ENCODE results near the gene DMP1.

Gene DMP1

DNA sequence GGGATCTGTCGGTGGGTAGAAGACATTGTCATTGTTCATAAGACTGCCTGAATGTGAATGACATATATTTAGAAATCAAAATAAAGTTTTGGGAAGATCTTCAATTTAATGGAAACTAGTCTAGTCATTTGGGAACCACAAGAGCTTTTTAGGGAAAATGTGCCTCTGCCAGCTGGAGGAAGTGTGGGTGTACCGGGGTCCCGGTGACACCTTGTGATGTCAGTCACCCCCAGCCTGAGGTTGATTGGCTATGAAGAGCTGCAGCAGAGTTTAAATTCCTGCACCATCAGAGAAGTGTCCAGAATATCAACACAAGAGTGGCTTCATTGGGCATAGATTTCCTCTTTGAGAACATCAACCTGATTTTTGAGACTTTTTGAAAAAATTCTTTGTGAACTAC is at the start of gene DMP1:
DMP1 (plus strand) TSS at position 301 of the 400 bp plus-strand sequence. CDS start 6,213 bp downstream, outside the sequence.
- DNase-seq (ENCODE audit: low read depth in 2 of 2) = no peak

GRCh38 chr4:87601361-87601760 is 48.7 kb upstream of the DMP1 start:
- no peak for DNase-seq (ENCODE audit: low read depth in 2 of 2)

GRCh38 chr4:87608229-87608628 is 41.9 kb upstream of the DMP1 start, which contains the start of gene DSPP:
TSS of gene DSPP (plus strand) at chr4:87608529. CDS start at chr4:87610909, 2,380 bp downstream.
- no peak for DNase-seq (ENCODE audit: low read depth in 2 of 2)

DNA sequence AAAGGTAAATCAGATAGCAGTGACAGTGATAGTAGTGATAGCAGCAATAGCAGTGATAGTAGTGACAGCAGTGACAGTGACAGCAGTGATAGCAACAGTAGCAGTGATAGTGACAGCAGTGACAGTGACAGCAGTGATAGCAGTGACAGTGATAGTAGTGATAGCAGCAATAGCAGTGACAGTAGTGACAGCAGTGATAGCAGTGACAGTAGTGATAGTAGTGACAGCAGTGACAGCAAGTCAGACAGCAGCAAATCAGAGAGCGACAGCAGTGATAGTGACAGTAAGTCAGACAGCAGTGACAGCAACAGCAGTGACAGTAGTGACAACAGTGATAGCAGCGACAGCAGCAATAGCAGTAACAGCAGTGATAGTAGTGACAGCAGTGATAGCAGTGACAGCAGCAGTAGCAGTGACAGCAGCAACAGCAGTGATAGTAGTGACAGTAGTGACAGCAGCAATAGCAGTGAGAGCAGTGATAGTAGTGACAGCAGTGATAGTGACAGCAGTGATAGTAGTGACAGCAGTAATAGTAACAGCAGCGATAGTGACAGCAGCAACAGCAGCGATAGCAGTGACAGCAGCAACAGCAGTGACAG is 35.7 kb upstream of the DMP1 start:
- no peak for DNase-seq (ENCODE audit: low read depth in 2 of 2)

DNA sequence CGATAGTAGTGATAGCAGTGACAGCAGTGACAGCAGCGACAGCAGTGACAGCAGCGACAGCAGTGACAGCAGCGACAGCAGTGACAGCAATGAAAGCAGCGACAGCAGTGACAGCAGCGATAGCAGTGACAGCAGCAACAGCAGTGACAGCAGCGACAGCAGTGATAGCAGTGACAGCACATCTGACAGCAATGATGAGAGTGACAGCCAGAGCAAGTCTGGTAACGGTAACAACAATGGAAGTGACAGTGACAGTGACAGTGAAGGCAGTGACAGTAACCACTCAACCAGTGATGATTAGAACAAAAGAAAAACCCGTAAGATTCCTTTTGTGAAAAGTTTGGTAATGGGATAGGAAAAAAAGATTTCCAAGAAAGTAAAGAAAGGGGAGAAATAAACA is 33.8 kb upstream of the DMP1 start:
- DNase-seq (ENCODE audit: low read depth in 2 of 2) = no peak

DNA sequence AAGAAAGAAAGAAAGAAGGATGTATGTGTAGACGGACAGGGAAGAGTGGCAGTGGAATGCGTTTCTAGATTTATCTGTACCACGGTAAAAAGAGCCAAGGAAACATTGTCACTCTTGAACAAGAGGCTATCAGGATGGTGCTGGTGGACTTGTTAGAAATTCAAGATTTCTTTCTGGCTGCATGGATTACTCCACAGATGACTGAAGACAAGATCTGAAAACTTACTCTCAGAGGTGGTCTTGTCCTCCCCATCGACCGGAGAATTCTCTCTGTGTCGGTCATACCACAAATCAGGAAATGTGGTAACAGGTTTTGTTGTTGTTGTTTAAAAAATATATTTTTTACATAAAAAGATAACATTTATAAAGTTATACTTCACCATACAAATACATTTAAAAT is 30.0 kb upstream of the DMP1 start:
- DNase-seq (ENCODE audit: low read depth in 2 of 2) = no peak

DNA sequence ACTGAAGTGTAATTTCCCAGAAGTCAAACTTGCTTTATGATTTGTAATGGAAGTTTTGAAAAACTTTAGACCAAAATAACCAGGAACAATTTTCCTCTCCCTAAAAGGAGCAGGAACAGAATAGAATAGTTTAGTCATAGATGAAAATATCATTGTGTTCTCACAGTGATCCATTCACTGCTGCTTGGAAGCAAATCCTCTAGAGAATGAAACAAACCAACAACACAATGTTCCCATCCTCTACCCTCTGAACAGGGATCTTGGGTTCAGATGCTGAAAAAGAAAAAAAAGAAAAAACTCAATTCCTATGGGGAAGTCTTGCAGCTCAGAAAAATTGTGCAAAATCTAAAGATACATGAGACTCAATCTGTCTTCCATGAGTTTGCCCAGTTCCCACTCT is 29.6 kb upstream of the DMP1 start:
- DNase-seq (ENCODE audit: low read depth in 2 of 2) = no peak

DNA sequence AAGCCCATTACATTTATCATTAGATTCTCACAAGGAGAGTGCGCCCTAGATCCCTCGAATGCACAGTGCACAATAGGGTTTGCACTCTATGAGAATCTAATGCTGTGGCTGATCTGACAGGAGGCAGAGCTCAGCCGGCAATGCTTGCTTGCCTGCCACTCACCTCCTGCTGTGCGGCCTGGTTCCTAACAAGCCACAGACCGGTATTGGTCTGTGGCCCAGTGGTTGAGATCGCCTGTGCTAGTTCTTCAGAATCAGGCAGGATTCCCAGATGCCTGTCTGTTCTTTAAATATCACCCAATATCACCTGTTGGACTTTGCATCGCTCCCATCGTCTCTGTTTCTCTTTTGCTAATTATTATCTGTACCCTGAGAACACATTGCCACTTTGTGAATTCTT is 27.8 kb upstream of the DMP1 start:
- no peak for DNase-seq (ENCODE audit: low read depth in 2 of 2)

GRCh38 chr4:87624698-87625097 is 25.4 kb upstream of the DMP1 start:
- no peak for DNase-seq (ENCODE audit: low read depth in 2 of 2)

- no peak for DNase-seq (ENCODE audit: low read depth in 2 of 2)
Observed at GRCh38 chr4:87631668-87632067, 18.4 kb upstream of the DMP1 start.

DNA sequence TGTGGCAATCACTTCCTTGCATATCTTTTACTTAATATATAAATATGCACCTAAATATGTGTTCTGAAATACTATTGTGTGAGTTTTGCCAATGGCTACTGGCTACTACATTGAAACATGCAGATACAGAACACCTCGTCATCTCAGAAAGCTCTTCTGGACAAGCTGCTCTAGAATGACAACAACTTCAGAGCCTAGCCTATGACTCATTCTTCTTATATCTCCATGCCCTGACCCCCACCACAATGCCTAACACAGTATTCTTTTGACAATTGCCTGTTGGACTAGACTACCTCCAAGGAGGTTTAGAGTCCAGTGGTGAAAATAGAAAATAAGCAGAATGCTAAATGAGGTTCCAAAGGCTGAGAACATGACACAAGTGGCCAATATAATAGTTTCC is 17.6 kb upstream of the DMP1 start:
- DNase-seq (ENCODE audit: low read depth in 2 of 2) = no peak

DNA sequence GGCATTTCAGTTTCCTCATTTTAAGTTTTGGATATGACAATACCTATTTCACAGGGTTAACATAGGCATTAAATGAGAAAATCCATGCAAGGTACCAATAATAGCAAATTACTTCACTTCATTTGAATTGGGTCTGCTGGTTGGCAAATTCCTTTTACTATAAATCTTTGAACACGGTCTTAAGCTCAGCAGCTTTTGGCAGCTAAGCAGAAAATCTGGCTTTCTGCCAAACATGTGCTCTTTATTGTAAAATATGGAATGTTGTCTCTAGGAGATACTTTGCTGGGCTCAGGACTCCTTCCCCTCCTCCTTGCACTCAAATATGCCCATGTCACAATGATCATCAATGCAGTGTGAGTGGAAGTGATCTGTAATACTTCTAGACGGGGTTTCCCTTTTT is 16.8 kb upstream of the DMP1 start:
- no peak for DNase-seq (ENCODE audit: low read depth in 2 of 2)

DNA sequence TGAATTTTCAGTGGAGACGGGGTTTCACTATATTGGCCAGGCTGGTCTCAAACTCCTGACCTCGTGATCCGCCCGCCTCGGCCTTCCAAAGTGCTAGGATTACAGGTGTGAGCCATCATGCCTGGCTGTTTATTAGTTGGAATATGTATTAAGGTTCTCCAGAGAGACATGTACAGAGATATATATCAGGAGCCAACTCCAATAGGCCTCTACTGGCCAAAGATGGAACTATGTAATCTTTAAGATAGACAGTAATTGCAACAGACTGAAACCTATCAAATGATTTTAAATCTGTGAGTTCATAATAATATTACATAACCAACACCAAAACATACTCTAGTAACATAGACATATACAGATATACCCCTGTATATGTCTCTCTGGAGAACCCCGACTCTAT is 5.8 kb upstream of the DMP1 start:
- DNase-seq (ENCODE audit: low read depth in 2 of 2) = no peak

- no peak for DNase-seq (ENCODE audit: low read depth in 2 of 2)
Observed at GRCh38 chr4:87650938-87651337, 858 bp downstream of the DMP1 start.

GRCh38 chr4:87651941-87652340 is 1.9 kb downstream of the DMP1 start:
- no peak for DNase-seq (ENCODE audit: low read depth in 2 of 2)

DNA sequence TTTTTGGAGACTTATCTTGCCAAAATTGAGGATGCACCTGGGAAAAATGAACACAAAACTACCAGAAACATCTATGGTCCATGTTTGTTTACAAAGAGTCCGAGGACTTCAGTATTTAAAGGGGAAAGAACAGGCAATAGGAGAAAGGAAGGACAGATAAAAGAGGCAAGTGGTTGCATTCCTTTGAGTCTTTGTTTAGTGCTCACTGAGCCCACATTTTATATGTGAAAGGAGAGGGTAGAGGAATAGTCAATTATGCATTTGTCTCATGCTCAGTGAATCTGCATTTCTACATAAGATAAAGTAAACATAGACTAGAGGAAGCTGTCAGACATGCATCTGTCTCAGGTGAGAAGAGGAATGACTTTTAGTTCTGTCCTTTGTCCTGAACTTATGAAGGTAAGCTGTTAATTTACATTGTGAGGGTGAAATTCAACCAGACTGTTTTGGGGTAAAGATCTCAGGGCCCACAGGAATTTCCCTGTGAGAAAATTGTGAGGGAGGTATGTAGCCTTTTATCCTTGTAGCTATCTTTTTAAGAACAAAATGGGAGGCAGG is 4.5 kb downstream of the DMP1 start:
- no peak for DNase-seq (ENCODE audit: low read depth in 2 of 2)

- DNase-seq (ENCODE audit: low read depth in 2 of 2) = no peak
Observed at GRCh38 chr4:87657525-87657924, 7.4 kb downstream of the DMP1 start.

DNA sequence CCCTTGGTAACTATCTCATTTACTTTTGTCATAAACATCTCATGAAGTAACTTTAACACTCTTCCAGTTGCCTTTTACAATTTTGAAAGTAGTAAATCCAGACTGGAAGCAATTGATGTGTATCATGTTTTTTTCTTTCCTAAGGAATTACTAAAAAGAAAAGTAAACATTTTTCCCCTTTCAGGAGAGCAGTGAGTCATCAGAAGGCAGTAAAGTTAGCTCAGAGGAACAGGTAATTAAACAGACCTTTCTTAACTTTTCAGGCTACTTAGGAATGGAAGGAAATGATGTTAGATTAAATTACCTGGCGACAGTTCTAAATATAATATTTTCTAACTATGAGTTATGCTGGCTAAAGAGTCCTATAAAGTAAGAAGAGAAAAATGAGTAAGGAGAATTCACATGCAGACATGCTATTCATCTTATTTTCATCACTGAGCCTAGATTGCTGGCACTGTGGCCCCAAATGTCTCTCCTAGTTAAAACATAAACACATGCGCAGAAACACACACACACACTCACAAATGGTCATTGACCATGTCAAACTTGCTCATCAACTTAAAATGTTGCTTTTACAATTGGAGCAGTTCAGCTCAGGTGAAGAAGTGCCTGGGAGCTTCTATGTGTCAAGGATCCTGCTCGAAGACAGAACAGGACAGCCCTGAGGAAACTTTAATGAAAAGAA is 9.3 kb downstream of the DMP1 start:
- no peak for DNase-seq (ENCODE audit: low read depth in 2 of 2)

DNA sequence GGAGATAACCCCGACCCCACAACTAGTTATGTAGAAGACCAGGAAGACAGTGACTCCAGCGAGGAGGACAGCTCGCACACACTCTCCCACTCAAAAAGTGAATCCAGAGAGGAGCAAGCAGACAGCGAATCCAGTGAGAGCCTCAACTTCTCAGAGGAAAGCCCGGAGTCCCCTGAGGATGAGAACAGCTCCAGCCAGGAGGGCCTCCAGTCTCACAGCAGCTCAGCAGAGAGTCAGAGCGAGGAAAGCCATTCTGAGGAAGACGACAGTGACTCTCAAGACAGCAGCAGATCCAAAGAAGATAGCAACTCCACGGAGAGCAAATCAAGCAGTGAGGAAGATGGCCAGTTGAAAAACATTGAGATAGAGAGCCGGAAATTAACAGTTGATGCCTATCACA is 12.8 kb downstream of the DMP1 start:
- DNase-seq (ENCODE audit: low read depth in 2 of 2) = no peak

DNA sequence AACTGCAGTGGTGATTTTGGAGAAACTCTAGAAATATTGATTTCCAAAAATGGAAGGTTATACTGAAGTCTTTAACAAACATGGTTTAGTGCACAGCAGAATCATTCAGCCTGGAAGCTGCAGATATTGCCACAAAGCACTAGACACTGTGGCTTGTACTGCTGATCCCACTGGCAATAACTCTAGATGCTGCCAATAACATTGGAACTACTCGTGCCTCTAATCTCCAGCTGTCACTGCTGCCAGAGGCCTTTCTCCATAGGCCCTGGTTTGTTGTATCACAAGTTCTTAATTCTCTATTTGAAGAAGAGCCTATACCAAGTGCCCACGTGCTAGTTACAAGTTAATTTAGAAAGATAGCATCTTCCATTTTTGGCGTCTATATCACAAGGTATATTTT is 19.3 kb downstream of the DMP1 start:
- DNase-seq (ENCODE audit: low read depth in 2 of 2) = no peak

DNA sequence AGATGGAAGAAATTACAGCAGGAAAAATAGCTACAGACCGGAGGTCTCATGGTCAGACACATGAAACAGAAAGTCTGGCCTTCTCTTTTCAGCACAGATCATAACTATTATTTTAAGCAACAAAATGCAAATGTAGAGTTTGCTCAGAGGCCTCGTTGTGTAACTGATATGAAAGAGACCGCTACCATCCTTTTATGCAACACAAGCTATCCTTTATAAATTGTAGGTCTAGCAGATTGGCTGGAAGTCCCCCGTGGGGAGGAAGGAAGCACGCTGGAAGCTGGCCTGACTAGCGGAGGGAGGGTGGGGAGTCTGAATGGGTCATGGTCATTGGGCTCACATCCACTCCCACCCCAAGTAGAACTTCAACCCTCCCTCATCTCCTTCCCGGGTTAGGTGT is 27.7 kb downstream of the DMP1 start:
- DNase-seq (ENCODE audit: low read depth in 2 of 2) = no peak

- peak in 1 of 2 donors; percentile 4 for DNase-seq (ENCODE audit: low read depth in 2 of 2)
Observed at GRCh38 chr4:87679449-87680169, 29.5 kb downstream of the DMP1 start.

- no peak for DNase-seq (ENCODE audit: low read depth in 2 of 2)
Observed at GRCh38 chr4:87680271-87680670, 30.2 kb downstream of the DMP1 start.
